Heart left ventricle (tissue), 13 donors: ENCODE results near the gene MRFAP1.

ENCODE experiments used
- POLR2A ChIP-seq, 2 donors: fragments of 450-650 bp; IDR thresholded peaks; one replicate each; pipeline ENCODE4 v1.6.1; 2017; ENCODE audit warnings: antibody characterized with exemption in 2 of 2, mild to moderate bottlenecking in 2 of 2, moderate library complexity in 2 of 2
- TF ChIP-seq, protein P1 (sequence below), 12 donors: fragments of 200-600 bp; sonication (generic) in 4 of 12; IDR thresholded peaks; one replicate each; pipeline versions ENCODE4 v1.5.0 to v1.8.0; 2018 to 2022; ENCODE audit warnings: antibody characterized with exemption in 12 of 12, mild to moderate bottlenecking in 5 of 12
- donor health status: ischemic (EF 13 %, LVEDD 7.1; RV severe dilation, severe dysfunction).
- donor health status: DM: no; HTN: yes; CAD: no.
- donor health status: DM: no; HTN: no; CAD: no.
- donor health status: ischemic (EF 25% LVEDD 6.9; RV normal size, moderate dysfunction).
- donor health status: ischemic (EF 25% LVEDD 5.7; RV mildly dilated, moderate dysfunction).
- donor health status: ischemic (EF 35%, LVEDD 5.7; RV mildly dilated, moderate dysfunction).
- donor health status: nonischemic (EF 11% LVEDD 7.7; RV severe dilation, severe dysfunction).
- donor health status: DM: yes; HTN: yes; CAD: no.
- donor health status: PGD.
- donor health status: ischemic (EF 29% LVEDD 5.4; RV normal size, mild dysfunction).
- donor health status: nonischemic (EF 23%, LVEDD 6.1; RV moderate dilation, normal function).

DNA sequence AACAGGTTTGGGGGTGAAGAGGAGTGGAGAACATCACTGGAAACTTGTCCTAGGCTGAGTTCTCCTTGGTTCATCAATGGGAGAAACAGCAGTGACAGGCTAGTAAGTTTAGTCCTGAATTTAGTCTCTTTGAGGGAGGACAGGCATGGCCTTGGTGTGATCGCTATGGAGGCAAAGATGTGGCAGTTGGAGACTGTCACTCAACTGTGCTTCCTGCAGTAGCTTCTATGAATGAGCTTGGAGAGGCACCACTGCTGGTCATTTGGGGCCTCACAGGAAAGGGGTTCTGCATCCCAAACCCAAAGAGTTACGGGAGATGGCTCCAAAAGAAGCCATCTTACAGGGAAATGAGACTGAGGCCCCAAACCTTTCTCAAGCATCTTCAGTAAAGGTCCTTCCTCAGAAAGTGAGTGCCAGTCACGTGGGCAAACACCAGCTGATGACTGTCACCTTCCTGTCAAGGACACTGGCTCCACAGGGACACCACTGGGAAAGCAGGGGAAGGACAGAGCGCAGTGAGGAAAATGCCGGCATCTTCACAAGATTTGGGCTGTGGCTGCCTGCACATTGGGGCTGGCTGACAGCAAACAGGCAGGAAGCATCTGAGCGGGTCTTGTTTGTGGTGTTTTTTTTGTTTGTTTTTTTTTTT, 7.2 kb downstream of the MRFAP1 start:
- TF ChIP-seq, protein P1, sequence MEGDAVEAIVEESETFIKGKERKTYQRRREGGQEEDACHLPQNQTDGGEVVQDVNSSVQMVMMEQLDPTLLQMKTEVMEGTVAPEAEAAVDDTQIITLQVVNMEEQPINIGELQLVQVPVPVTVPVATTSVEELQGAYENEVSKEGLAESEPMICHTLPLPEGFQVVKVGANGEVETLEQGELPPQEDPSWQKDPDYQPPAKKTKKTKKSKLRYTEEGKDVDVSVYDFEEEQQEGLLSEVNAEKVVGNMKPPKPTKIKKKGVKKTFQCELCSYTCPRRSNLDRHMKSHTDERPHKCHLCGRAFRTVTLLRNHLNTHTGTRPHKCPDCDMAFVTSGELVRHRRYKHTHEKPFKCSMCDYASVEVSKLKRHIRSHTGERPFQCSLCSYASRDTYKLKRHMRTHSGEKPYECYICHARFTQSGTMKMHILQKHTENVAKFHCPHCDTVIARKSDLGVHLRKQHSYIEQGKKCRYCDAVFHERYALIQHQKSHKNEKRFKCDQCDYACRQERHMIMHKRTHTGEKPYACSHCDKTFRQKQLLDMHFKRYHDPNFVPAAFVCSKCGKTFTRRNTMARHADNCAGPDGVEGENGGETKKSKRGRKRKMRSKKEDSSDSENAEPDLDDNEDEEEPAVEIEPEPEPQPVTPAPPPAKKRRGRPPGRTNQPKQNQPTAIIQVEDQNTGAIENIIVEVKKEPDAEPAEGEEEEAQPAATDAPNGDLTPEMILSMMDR (IDR thresholded peaks at IDR 0.05) = no peak
- TF ChIP-seq POLR2A (IDR thresholded peaks at IDR 0.05) = no peak
